Upper lobe of left lung (tissue), 6 donors: Measurements from ENCODE around the gene ESYT2. TPM values are rescaled to one million over a fixed set of nuclear protein-coding genes. Genes with fewer than 3 reads are reported as not detected.
A peak's percentile ranks its signal among the peaks of the same experiment; 100 is the strongest.

ENCODE experiments used
- ATAC-seq, 2 donors: fragments of 200-7000 bp; cut with Tn5 transposase; one replicate each; pipeline ENCODE4 v1.9.1; 2022; ENCODE audit warnings: mild to moderate bottlenecking in 2 of 2, moderate library complexity in 2 of 2; ENCODE audit not compliant: low FRiP score in 2 of 2
- DNase-seq, 2 donors: peaks; one replicate each; pipeline ENCODE4 v3.0.0-alpha.2; 2019 to 2020
- H3K27ac ChIP-seq, 4 donors: fragments of 200-600 bp; sonication (generic); one replicate each; pipeline ENCODE4 v1.5.1; 2016 to 2019
- H3K27me3 ChIP-seq, 4 donors: fragments of 200-600 bp; sonication (generic); one replicate each; pipeline ENCODE4 v1.5.1; 2017 to 2019
- H3K36me3 ChIP-seq, 4 donors: fragments of 200-600 bp; sonication (generic); one replicate each; pipeline ENCODE4 v1.5.1; 2016 to 2019
- H3K4me1 ChIP-seq, 4 donors: fragments of 200-600 bp; sonication (generic); one replicate each; pipeline ENCODE4 v1.5.1; 2018 to 2019
- H3K4me3 ChIP-seq, 4 donors: fragments of 200-600 bp; sonication (generic); one replicate each; pipeline ENCODE4 v1.5.1; 2017 to 2019; ENCODE audit warnings: mild to moderate bottlenecking in 2 of 4, moderate library complexity in 1 of 4
- H3K9me3 ChIP-seq, 4 donors: fragments of 200-600 bp; sonication (generic); one replicate each; pipeline ENCODE4 v1.5.1; 2018 to 2019
- CTCF ChIP-seq, 6 experiments: fragments of 450-650 bp in 4 of 6; fragments of 200-600 bp in 2 of 6; sonication (generic) in 2 of 6; IDR thresholded peaks; one replicate each; pipeline ENCODE4 v1.5.1; 2016 to 2019; ENCODE audit warnings: antibody characterized with exemption in 6 of 6
- EP300 ChIP-seq, 4 donors: sonication (generic); formaldehyde crosslinking; IDR thresholded peaks; one replicate each; pipeline ENCODE4 v1.5.1; 2017; ENCODE audit warnings: antibody characterized with exemption in 4 of 4, control low read depth in 2 of 4
- POLR2A ChIP-seq, 4 donors: fragments of 450-650 bp; IDR thresholded peaks; one replicate each; pipeline ENCODE4 v1.5.1; 2016 to 2017; ENCODE audit warnings: antibody characterized with exemption in 4 of 4, mild to moderate bottlenecking in 2 of 4
- POLR2AphosphoS5 ChIP-seq, 2 donors: sonication (generic); formaldehyde crosslinking; IDR thresholded peaks; one replicate each; pipeline ENCODE4 v1.5.1; 2017; ENCODE audit warnings: antibody characterized with exemption in 2 of 2
- WGBS, 2 donors: methylation state at CpG; one replicate each; pipeline ENCODE4 v1.1.5; 2017 to 2018; 5-methylcytosine and 5-hydroxymethylcytosine counted together
- total RNA-seq, 6 donors: library from RNA; depleted of rRNA in 4 of 6; stranded (reverse); fragments of >200 nt in 4 of 6; gene quantifications; one replicate each; pipeline versions ENCODE4 v1.1.0 to v1.2.1, GENCODE V29; 2016 to 2021
- donor health status: DM: no; HTN: no; CAD: no; lungs with moderate emphysema.
- donor health status: DM: no; HTN: yes; CAD: no; lungs with severe emphysema.

The ESYT2 gene
- total RNA-seq, 6 donors from 2014 or later = 60.7 to 115 (median 74.7) TPM

GRCh38 chr7:158781974-158782664, 47.2 kb downstream of the ESYT2 start:
- H3K9me3 ChIP-seq = no peaks in the 10 kb centered on the region
- 88 to 89% methylated on average over 17 of the region's 17 CpGs for WGBS, 2 donors
- H3K36me3 ChIP-seq = peaks cover 3 to 44% (median 11%) of the 10 kb centered on the region in 4 donors
- ATAC-seq = no peak
- no peak overlapping the region for H3K4me3 ChIP-seq
- peak overlapping the region in 1 of 4 donors; percentile 65 for H3K27ac ChIP-seq
- no peaks in the 10 kb centered on the region for H3K27me3 ChIP-seq
- no peak for TF ChIP-seq CTCF (IDR thresholded peaks at IDR 0.05)
- peaks cover 8 to 28% (median 17%) of the 10 kb centered on the region in 4 donors for H3K4me1 ChIP-seq
- no peak for DNase-seq

- H3K27me3 ChIP-seq = no peaks in the 10 kb centered on the region
- ATAC-seq (no peak), DNase-seq (no peak)
- H3K4me3 ChIP-seq = no peak overlapping the region
- 95% methylated on average over 23 of the region's 23 CpGs for WGBS, 2 donors
- H3K9me3 ChIP-seq = no peaks in the 10 kb centered on the region
- H3K27ac ChIP-seq = no peak overlapping the region
- H3K4me1 ChIP-seq = peaks cover 8 to 23% (median 17%) of the 10 kb centered on the region in 4 donors
- no peak for TF ChIP-seq EP300 (IDR thresholded peaks at IDR 0.05)
- TF ChIP-seq POLR2A (IDR thresholded peaks at IDR 0.05) = no peak
- TF ChIP-seq POLR2AphosphoS5 (IDR thresholded peaks at IDR 0.05) = no peak
- no peak for TF ChIP-seq CTCF (IDR thresholded peaks at IDR 0.05)
- peaks cover 0 to 44% (median 11%) of the 10 kb centered on the region in 4 donors for H3K36me3 ChIP-seq
Measured at GRCh38 chr7:158781217-158781973, 47.9 kb downstream of the ESYT2 start.

- Histone ChIP-seq H3K36me3 (peaks cover 0 to 43% (median 8%) of the 10 kb centered on the region in 4 donors), H3K4me3 (no peak overlapping the region), H3K9me3 (no peaks in the 10 kb centered on the region), H3K27me3 (no peaks in the 10 kb centered on the region), H3K27ac (peak overlapping the region in 3 of 4 donors; percentile 6 to 40 (median 12)), H3K4me1 (peaks cover 8 to 23% (median 17%) of the 10 kb centered on the region in 4 donors)
- DNase-seq (peak in 1 of 2 donors; percentile 44), ATAC-seq (no peak)
- WGBS, 2 donors = 59 to 72% methylated on average over 6 of the region's 6 CpGs
- no peak for TF ChIP-seq POLR2AphosphoS5 (IDR thresholded peaks at IDR 0.05)
- TF ChIP-seq EP300 (IDR thresholded peaks at IDR 0.05) = no peak
- no peak for TF ChIP-seq CTCF (IDR thresholded peaks at IDR 0.05)
Measured at GRCh38 chr7:158779061-158780000, 50.0 kb downstream of the ESYT2 start.

- peaks cover 8 to 21% (median 12%) of the 10 kb centered on the region in 4 donors for H3K4me1 ChIP-seq
- TF ChIP-seq POLR2AphosphoS5 (IDR thresholded peaks at IDR 0.05) (no peak), EP300 (IDR thresholded peaks at IDR 0.05) (no peak), POLR2A (IDR thresholded peaks at IDR 0.05) (no peak), CTCF (IDR thresholded peaks at IDR 0.05) (no peak)
- peak in 1 of 2 donors; percentile 25 for ATAC-seq
- no peaks in the 10 kb centered on the region for H3K9me3 ChIP-seq
- H3K27me3 ChIP-seq = no peaks in the 10 kb centered on the region
- no peak overlapping the region for H3K4me3 ChIP-seq
- WGBS, 2 donors = 62 to 65% methylated on average over 6 of the region's 6 CpGs
- DNase-seq = no peak
- peaks cover 0 to 41% (median 7%) of the 10 kb centered on the region in 4 donors for H3K36me3 ChIP-seq
- H3K27ac ChIP-seq = peak overlapping the region in 1 of 4 donors; percentile 40
Measured at GRCh38 chr7:158778471-158778870, 50.8 kb downstream of the ESYT2 start.
